CD8-positive, alpha-beta memory T cell (primary cell): ENCODE measurements around the gene PEX16. TPM values are rescaled to one million over a fixed set of nuclear protein-coding genes. Genes with fewer than 3 reads are reported as not detected.

Source experiments
- CTCF ChIA-PET: fragments of 350-600 bp; sonication (Branson Sonifier 250); formaldehyde crosslinking; loops from one replicate; lab custom pipeline; 2021; ENCODE audit warnings: antibody characterized with exemption; lab: Charles Lee
- POLR2A ChIA-PET: fragments of 350-600 bp; sonication (Branson Sonifier 250); formaldehyde crosslinking; loops from one replicate; lab custom pipeline; 2021; ENCODE audit warnings: antibody characterized with exemption; lab: Charles Lee
- DNase-seq, 5 donors: peaks; one replicate each; pipeline versions ENCODE4 v3.0.0 to v3.0.0-alpha.2; 2020 to 2022; ENCODE audit warnings: mixed read lengths in 1 of 5
- H3K27ac ChIP-seq: one replicate; pipeline ENCODE4 v1.7.0; 2013; ENCODE audit warnings: low read depth, mild to moderate bottlenecking, low read length, moderate library complexity
- H3K27me3 ChIP-seq: 2 replicates; pipeline ENCODE4 v1.7.0; 2013; ENCODE audit warnings: low read length, mild to moderate bottlenecking; ENCODE audit not compliant: insufficient read depth, poor library complexity, severe bottlenecking
- H3K36me3 ChIP-seq: 2 replicates; pipeline ENCODE4 v1.7.0; 2013; ENCODE audit warnings: mild to moderate bottlenecking, low read length, moderate library complexity; ENCODE audit not compliant: insufficient read depth
- H3K4me1 ChIP-seq: 2 replicates; pipeline ENCODE4 v1.7.0; 2013; ENCODE audit warnings: mild to moderate bottlenecking, low read length, moderate library complexity; ENCODE audit not compliant: insufficient read depth
- H3K4me3 ChIP-seq: 2 replicates; pipeline ENCODE4 v1.7.0; 2013; ENCODE audit warnings: mild to moderate bottlenecking, low read length
- H3K9me3 ChIP-seq: 2 replicates; pipeline ENCODE4 v1.7.0; 2013; ENCODE audit warnings: mild to moderate bottlenecking, low read length
- H3K27ac Mint-ChIP-seq, 8 donors: one replicate each; pipeline ENCODE4 v1.8.0; 2020 to 2021; ENCODE audit warnings: mixed read lengths in 8 of 8, mild to moderate bottlenecking in 6 of 8, inconsistent platforms in 3 of 8, moderate library complexity in 3 of 8
- H3K27me3 Mint-ChIP-seq, 2 donors: one replicate each; pipeline ENCODE4 v1.8.0; 2020 to 2021; ENCODE audit warnings: mixed read lengths in 2 of 2, mild to moderate bottlenecking in 1 of 2, moderate library complexity in 1 of 2
- H3K36me3 Mint-ChIP-seq, 3 donors: one replicate each; pipeline ENCODE4 v1.8.0; 2020 to 2021; ENCODE audit warnings: mixed read lengths in 3 of 3, inconsistent platforms in 1 of 3, mild to moderate bottlenecking in 1 of 3
- H3K4me1 Mint-ChIP-seq, 3 donors: one replicate each; pipeline ENCODE4 v1.8.0; 2020 to 2021; ENCODE audit warnings: mixed read lengths in 3 of 3, inconsistent platforms in 1 of 3, mild to moderate bottlenecking in 1 of 3
- H3K4me3 Mint-ChIP-seq, 7 donors: one replicate each; pipeline ENCODE4 v1.8.0; 2020 to 2021; ENCODE audit warnings: mixed read lengths in 7 of 7, mild to moderate bottlenecking in 6 of 7, moderate library complexity in 4 of 7, inconsistent platforms in 2 of 7
- H3K9me3 Mint-ChIP-seq, 5 donors: one replicate each; pipeline ENCODE4 v1.8.0; 2020 to 2022; ENCODE audit warnings: mixed read lengths in 5 of 5, mild to moderate bottlenecking in 3 of 5, moderate library complexity in 2 of 5, inconsistent platforms in 1 of 5
- polyA plus RNA-seq: library from polyadenylated mRNA; unstranded; fragments of 300-500 nt; fragmentation: Illumina TruSeq; gene quantifications from one replicate; pipeline ENCODE4 v1.2.3, GENCODE V29; 2021
- total RNA-seq, 2 experiments: library from RNA; stranded (reverse); gene quantifications; one replicate each; pipeline ENCODE4 v1.2.3, GENCODE V29; 2021

PEX16 gene
- total and polyA plus RNA-seq, 3 experiments from 2014 or later: 35.1 to 63.4 (median 43.2) TPM

DNA sequence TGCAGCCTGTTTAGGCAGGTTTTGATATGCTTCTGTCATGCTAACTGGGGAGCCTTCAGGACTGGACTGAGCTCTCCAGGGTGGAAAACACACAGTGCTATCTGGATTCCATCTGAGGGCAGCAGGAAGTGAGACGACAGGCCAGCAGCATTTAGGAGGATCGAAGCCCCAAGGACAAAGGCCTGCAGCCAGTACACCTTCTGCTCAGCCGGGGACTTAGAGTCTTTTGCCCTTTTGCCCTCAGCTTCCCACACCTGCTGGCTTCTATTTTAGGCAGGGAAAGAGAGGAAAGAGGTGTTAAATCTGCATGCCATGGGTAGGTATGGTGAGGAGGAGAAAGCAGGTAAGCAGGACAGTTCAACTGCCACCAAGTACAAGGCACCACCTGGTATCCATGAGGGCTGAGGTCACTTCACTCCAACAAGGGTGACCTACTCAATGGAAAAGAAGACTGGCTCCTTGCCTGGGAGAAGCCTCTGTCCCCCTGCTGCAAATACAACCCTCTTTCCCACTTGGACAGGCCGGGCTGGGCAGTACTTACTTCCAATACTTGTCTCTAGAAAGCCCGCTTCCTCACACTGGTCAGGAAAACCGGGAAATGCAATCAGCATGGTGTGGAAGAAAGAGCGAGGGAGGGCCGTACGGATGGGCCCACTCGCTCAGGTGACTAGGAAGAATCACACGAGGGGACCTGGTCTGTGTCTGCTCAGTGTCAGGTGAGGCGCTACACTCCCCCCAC lies 17.1 kb upstream of the PEX16 start:
- Mint-ChIP-seq H3K4me1 (peaks cover 19 to 27% (median 21%) of the 10 kb centered on the region in 3 donors), H3K4me3 (no peak overlapping the region), H3K9me3 (no peaks in the 10 kb centered on the region), H3K27ac (peak overlapping the region in 1 of 8 donors; percentile 27), H3K36me3 (peaks cover 0 to 69% (median 10%) of the 10 kb centered on the region in 3 donors), H3K27me3 (peaks cover 0 to 4% of the 10 kb centered on the region in 2 donors)
- Histone ChIP-seq H3K27me3 (no peaks in the 10 kb centered on the region), H3K9me3 (no peaks in the 10 kb centered on the region), H3K4me1 (peaks cover 21% of the 10 kb centered on the region), H3K4me3 (no peak overlapping the region), H3K27ac (no peak overlapping the region), H3K36me3 (peaks cover 36% of the 10 kb centered on the region)
- no peak for DNase-seq
- ChIA-PET CTCF (interaction anchor here (1.3 to 2.6 kb wide), 2 partner anchors 8 to 30 kb away, joined by 3 to 9 read pairs; no protein-coding TSS in a partner anchor), POLR2A (no interaction called here)

DNA sequence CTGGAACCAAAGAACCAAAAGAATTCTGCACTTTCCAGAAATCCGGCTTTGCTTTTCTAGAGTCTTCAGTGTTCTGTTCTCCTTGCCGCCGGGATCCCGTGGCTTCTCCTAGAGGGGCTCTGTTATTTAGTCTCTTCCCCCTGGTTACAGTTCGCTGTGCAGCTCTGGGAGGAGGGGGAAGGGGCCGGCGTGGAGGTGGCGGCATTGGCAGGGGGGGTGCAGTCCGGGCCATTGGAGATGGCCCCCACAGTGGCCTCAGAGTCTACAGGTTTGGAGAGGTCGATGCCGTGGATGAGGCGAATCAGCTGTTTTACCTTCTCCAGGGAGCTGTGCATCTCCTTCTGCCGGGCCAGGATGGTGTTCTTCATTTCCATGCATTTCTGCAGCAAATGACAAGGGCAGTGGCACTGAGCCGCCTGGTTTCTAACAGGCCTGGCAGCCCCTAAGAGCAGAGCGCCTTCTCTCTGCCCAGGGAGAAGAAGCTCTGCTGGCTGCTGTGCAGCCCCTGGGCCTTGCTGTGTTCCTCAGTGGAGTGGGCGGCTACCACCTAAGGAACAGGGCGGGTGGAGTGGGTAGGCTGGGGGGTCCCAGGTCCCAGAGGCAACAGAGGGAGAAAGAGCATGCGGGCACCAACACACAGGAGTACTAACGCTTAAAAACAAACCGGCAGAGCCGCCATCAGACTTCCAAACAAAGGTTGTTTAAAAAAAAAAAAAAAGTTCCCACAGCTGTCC lies 16.3 kb upstream of the PEX16 start:
- Histone ChIP-seq H3K4me1 (peaks cover 26% of the 10 kb centered on the region), H3K36me3 (peaks cover 36% of the 10 kb centered on the region), H3K4me3 (no peak overlapping the region), H3K9me3 (no peaks in the 10 kb centered on the region), H3K27ac (no peak overlapping the region), H3K27me3 (no peaks in the 10 kb centered on the region)
- Mint-ChIP-seq H3K9me3 (no peaks in the 10 kb centered on the region), H3K4me3 (no peak overlapping the region), H3K4me1 (peaks cover 24 to 33% (median 27%) of the 10 kb centered on the region in 3 donors), H3K27me3 (peaks cover 0 to 4% of the 10 kb centered on the region in 2 donors), H3K36me3 (peaks cover 0 to 67% (median 10%) of the 10 kb centered on the region in 3 donors), H3K27ac (peak overlapping the region in 2 of 8 donors; percentile 27)
- CTCF ChIA-PET: interaction anchor here (1.5 to 2.6 kb wide), 2 partner anchors 10 to 31 kb away, joined by 3 to 9 read pairs; no protein-coding TSS in a partner anchor
- POLR2A ChIA-PET: no interaction called here
- no peak for DNase-seq

DNA sequence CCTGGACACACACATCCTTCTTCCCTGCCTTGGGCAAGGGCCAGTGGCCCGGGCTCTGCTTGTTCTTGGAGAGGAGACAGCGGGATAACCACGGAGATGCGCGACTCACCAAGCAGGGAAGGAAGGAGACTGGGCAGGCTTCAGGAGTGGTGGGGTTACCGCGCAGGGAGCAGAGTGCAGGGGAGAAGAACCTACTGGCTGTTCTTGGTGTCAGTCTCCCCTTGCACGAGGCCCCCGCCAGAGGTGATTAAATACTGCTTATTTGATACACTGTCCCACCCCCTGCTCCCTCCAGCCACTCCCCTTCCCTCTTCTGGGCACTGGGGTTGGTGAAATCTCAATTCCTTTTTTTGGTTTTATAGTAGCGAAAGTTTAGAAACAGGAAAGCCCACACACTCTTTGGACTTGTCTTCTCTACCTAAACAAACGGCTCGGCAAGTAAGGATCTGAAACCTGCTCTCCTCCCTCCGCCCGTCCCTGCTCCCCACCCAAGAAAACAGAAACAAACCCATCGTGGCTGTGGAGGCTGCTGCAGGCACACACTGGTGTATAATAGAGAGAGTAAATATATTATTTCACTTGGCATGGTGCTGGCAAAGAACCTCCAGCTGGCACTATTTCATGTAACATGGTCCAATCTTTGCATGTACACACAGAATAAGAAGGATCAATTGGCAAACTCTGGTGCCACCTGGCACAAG lies 15.6 kb upstream of the PEX16 start:
- ChIA-PET POLR2A (no interaction called here), CTCF (interaction anchor here (1.5 to 2.6 kb wide), 2 partner anchors 9 to 31 kb away, joined by 3 to 9 read pairs; no protein-coding TSS in a partner anchor)
- no peaks in the 10 kb centered on the region for H3K9me3 Mint-ChIP-seq
- peaks cover 0 to 64% (median 10%) of the 10 kb centered on the region in 3 donors for H3K36me3 Mint-ChIP-seq
- H3K4me3 ChIP-seq: no peak overlapping the region
- peaks cover 0 to 4% of the 10 kb centered on the region in 2 donors for H3K27me3 Mint-ChIP-seq
- H3K36me3 ChIP-seq: peaks cover 35% of the 10 kb centered on the region
- H3K27me3 ChIP-seq: no peaks in the 10 kb centered on the region
- H3K4me3 Mint-ChIP-seq: no peak overlapping the region
- peaks cover 26% of the 10 kb centered on the region for H3K4me1 ChIP-seq
- peaks cover 24 to 40% (median 27%) of the 10 kb centered on the region in 3 donors for H3K4me1 Mint-ChIP-seq
- peak overlapping the region in 4 of 8 donors; percentile 6 to 84 (median 46) for H3K27ac Mint-ChIP-seq
- no peaks in the 10 kb centered on the region for H3K9me3 ChIP-seq
- no peak for DNase-seq
- no peak overlapping the region for H3K27ac ChIP-seq

DNA sequence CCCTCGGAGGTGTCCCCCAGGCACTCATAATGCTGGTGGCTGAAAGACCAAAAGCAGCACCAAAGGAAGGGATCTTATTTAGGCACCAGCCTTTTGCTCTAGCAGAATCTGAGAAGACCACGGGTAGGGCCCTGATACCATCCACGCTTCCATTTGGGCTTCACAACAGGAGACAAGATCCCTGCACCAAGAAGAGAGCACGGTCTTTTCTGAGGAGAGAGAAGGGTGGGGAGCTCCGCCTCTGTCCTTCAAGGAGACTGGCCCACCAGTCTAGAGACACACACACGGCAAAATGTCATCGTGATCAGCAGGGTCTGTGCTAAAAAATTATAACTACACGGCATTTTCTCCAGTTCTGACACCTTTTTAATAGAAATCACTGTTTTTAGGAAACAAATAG lies 14.5 kb upstream of the PEX16 start:
- H3K36me3 Mint-ChIP-seq: peaks cover 0 to 56% (median 8%) of the 10 kb centered on the region in 3 donors
- DNase-seq: no peak
- peaks cover 31 to 50% (median 32%) of the 10 kb centered on the region in 3 donors for H3K4me1 Mint-ChIP-seq
- Histone ChIP-seq H3K27ac (no peak overlapping the region), H3K4me3 (no peak overlapping the region), H3K9me3 (no peaks in the 10 kb centered on the region), H3K27me3 (no peaks in the 10 kb centered on the region), H3K4me1 (peaks cover 26% of the 10 kb centered on the region), H3K36me3 (peaks cover 27% of the 10 kb centered on the region)
- peak overlapping the region in 1 of 7 donors; percentile 44 for H3K4me3 Mint-ChIP-seq
- H3K9me3 Mint-ChIP-seq: no peaks in the 10 kb centered on the region
- POLR2A ChIA-PET: no interaction called here
- peak overlapping the region in 6 of 8 donors; percentile 46 to 87 (median 76) for H3K27ac Mint-ChIP-seq
- peaks cover 0 to 4% of the 10 kb centered on the region in 2 donors for H3K27me3 Mint-ChIP-seq
- CTCF ChIA-PET: interaction anchor here (1.5 kb wide), 1 partner anchor 8 kb away, joined by 3 read pairs; no protein-coding TSS in a partner anchor

DNA sequence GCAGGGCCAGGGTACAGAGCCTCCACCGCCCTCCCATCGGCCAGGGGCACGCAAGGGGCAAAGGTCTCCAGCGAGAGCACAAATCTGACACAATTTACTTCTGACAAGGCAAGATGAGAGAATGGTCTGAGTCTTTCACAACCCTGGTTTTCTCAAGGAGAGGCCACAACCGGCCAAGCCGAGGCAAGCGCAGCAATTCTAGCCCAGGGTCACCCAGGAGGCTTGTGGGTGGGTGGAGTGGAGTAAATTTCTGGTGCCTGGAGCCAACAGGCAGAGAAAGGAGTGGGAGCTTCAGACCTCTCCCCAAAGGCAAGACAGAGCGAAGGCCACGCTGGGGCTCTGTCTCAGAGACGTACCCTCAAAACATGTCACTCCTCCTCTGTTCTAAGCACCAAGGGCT lies 14.1 kb upstream of the PEX16 start:
- DNase-seq: no peak
- no peaks in the 10 kb centered on the region for H3K27me3 ChIP-seq
- Mint-ChIP-seq H3K27ac (peak overlapping the region; percentile 46 to 95 (median 86)), H3K4me1 (peaks cover 34 to 55% (median 36%) of the 10 kb centered on the region in 3 donors), H3K4me3 (peak overlapping the region in 2 of 7 donors; percentile 21 to 44), H3K9me3 (no peaks in the 10 kb centered on the region), H3K27me3 (peaks cover 0 to 4% of the 10 kb centered on the region in 2 donors), H3K36me3 (peaks cover 0 to 52% (median 7%) of the 10 kb centered on the region in 3 donors)
- POLR2A ChIA-PET: no interaction called here
- no peaks in the 10 kb centered on the region for H3K9me3 ChIP-seq
- CTCF ChIA-PET: no interaction called here
- peaks cover 26% of the 10 kb centered on the region for H3K4me1 ChIP-seq
- H3K4me3 ChIP-seq: no peak overlapping the region
- peaks cover 27% of the 10 kb centered on the region for H3K36me3 ChIP-seq
- H3K27ac ChIP-seq: no peak overlapping the region

- Histone ChIP-seq H3K9me3 (no peaks in the 10 kb centered on the region), H3K4me3 (no peak overlapping the region), H3K27ac (peak overlapping the region; percentile 15), H3K27me3 (no peaks in the 10 kb centered on the region), H3K4me1 (peaks cover 26% of the 10 kb centered on the region), H3K36me3 (peaks cover 27% of the 10 kb centered on the region)
- DNase-seq: no peak
- Mint-ChIP-seq H3K27ac (peak overlapping the region; percentile 63 to 95 (median 86)), H3K9me3 (no peaks in the 10 kb centered on the region), H3K4me3 (peak overlapping the region in 5 of 7 donors; percentile 13 to 76 (median 37)), H3K27me3 (peaks cover 0 to 4% of the 10 kb centered on the region in 2 donors), H3K4me1 (peaks cover 34 to 61% (median 36%) of the 10 kb centered on the region in 3 donors), H3K36me3 (peaks cover 0 to 46% (median 3%) of the 10 kb centered on the region in 3 donors)
- ChIA-PET CTCF (interaction anchor here (1.9 kb wide), 1 partner anchor 13 kb away, joined by 7 read pairs; the partner anchor contains the start of gene PEX16), POLR2A (interaction anchor here (2.1 kb wide), 1 partner anchor 13 kb away, joined by 13 read pairs; the partner anchor contains the start of gene PEX16)
Measured at GRCh38 chr11:45930951-45931570, 13.4 kb upstream of the PEX16 start.
